Measurements from ENCODE around the gene PLIN4.

GRCh38 chr19:4496304-4496703 lies 22.0 kb downstream of the PLIN4 start:
- TF ChIP-seq CTCF (IDR thresholded peaks at IDR 0.05; ENCODE audit: low read depth, low read length, poor library complexity, severe bottlenecking): no peak
- TF ChIP-seq EZH2phosphoT487 (IDR thresholded peaks at IDR 0.05; ENCODE audit: borderline replicate concordance, low read length): no peak
